SK-MEL-5 (cell line): ENCODE data around the gene LRRC8A. TPM values are rescaled to one million over a fixed set of nuclear protein-coding genes. Genes with fewer than 3 reads are reported as not detected.
A peak's percentile ranks its signal among the peaks of the same experiment; 100 is the strongest.
"Not testable (repeated sequence)": the region's sequence is repeated elsewhere in the genome, so short reads cannot be mapped to it uniquely, and the experiment has no call there.

Experiments used
- DNase-seq: peaks from one replicate; pipeline ENCODE4 v3.0.0-alpha.2; 2016; ENCODE audit warnings: low read depth, low spot score
- in situ Hi-C: cut with HindIII; loops from 2 replicates; pipeline ENCODE4 v1.10.0; 2016; ENCODE audit warnings: low sequenced_read_pairs, high pct_unique_total_duplicates, low pct_unique_long_range_greater_than_20kb
- total RNA-seq: library from RNA; depleted of rRNA; stranded (reverse); fragments of >200 nt; shearing (Covaris generic); gene quantifications from 2 replicates; pipeline ENCODE4 v1.2.3, GENCODE V29; 2014; rRNA removed

Gene LRRC8A
- total RNA-seq, 1 experiment from 2014 or later: 36.0 TPM

- DNase-seq: no peak
- in situ Hi-C loops: no loop called here
These were observed 55.6 kb downstream of the LRRC8A start for GRCh38 chr9:128937310-128938165.

- in situ Hi-C loops: no loop called here
- DNase-seq: no peak
These were observed 58.5 kb downstream of the LRRC8A start for GRCh38 chr9:128940271-128940921.

- no peak for DNase-seq
- in situ Hi-C loops: no loop called here
These were observed 59.2 kb downstream of the LRRC8A start for GRCh38 chr9:128940946-128941755.

- in situ Hi-C loops: no loop called here
- no peak for DNase-seq
These were observed 62.1 kb downstream of the LRRC8A start for GRCh38 chr9:128943832-128944620.

- DNase-seq, in situ Hi-C loops: not testable (repeated sequence)
These were observed 63.0 kb downstream of the LRRC8A start for GRCh38 chr9:128944966-128945365.

- in situ Hi-C loops: no loop called here
- DNase-seq: no peak
These were observed 64.0 kb downstream of the LRRC8A start for GRCh38 chr9:128945798-128946501.

GRCh38 chr9:128946571-128947276 is 64.8 kb downstream of the LRRC8A start:
- in situ Hi-C loops: no loop called here
- DNase-seq: no peak

DNA sequence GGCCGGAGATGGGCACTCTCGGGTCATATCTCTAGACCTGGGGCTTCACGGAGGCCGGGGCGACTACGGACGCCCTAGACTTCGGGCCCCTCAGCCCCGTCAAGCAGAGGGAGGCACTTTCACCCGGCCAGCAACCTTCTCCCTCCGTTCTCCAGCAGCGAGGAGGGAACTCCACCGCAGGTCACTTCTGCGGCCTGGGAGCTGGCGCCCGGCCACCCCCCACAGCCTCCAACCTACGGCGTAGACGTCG is 65.3 kb downstream of the LRRC8A start:
- no peak for DNase-seq
- in situ Hi-C loops: no loop called here

GRCh38 chr9:128947527-128948301 is 65.8 kb downstream of the LRRC8A start, which contains the start of the genes DOLK and NUP188:
Gene DOLK (minus strand): TSS chr9:128947603. CDS start chr9:128947303, 300 bp downstream.
Gene NUP188 (plus strand): TSS chr9:128947699. CDS start chr9:128947720, 21 bp downstream.
- in situ Hi-C loops: no loop called here
- DNase-seq: peak; percentile 89

- DNase-seq, in situ Hi-C loops: not testable (repeated sequence)
These were observed 79.5 kb downstream of the LRRC8A start for GRCh38 chr9:128961403-128961802.

Other genes with a start within 250 kb of the LRRC8A start
- 49.5 and 52.1 TPM in 2 replicates for gene DYNC2I2, start 225.3 kb upstream of the LRRC8A start, total RNA-seq
- gene SET, start 192.9 kb upstream of the LRRC8A start, total RNA-seq: 797 and 827 TPM in 2 replicates
- gene PKN3, start 179.6 kb upstream of the LRRC8A start, total RNA-seq: 3.2 and 4.4 TPM in 2 replicates
- 65.2 and 74.1 TPM in 2 replicates for gene ZDHHC12, start 158.0 kb upstream of the LRRC8A start, total RNA-seq
- gene ZER1, start 110.2 kb upstream of the LRRC8A start, total RNA-seq: 14.3 and 14.4 TPM in 2 replicates
- gene TBC1D13, start 94.9 kb upstream of the LRRC8A start, total RNA-seq: 10.5 and 12.0 TPM in 2 replicates
- gene ENDOG, start 63.6 kb upstream of the LRRC8A start, total RNA-seq: 24.6 and 26.2 TPM in 2 replicates
- 39.6 and 40.3 TPM in 2 replicates for gene SPOUT1, start 52.3 kb upstream of the LRRC8A start, total RNA-seq
- 7.4 and 7.5 TPM in 2 replicates for gene KYAT1, start 183 bp upstream of the LRRC8A start, total RNA-seq
- gene PHYHD1, start 38.8 kb downstream of the LRRC8A start, total RNA-seq: 4.5 and 5.2 TPM in 2 replicates
- 40.1 and 41.7 TPM in 2 replicates for gene DOLK, start 65.5 kb downstream of the LRRC8A start, total RNA-seq
- 33.9 and 35.2 TPM in 2 replicates for gene NUP188, start 65.6 kb downstream of the LRRC8A start, total RNA-seq
- gene SH3GLB2, start 146.2 kb downstream of the LRRC8A start, total RNA-seq: 24.4 and 28.3 TPM in 2 replicates
- 13.7 TPM in 2 replicates for gene MIGA2, start 154.5 kb downstream of the LRRC8A start, total RNA-seq
- 12.4 and 12.9 TPM in 2 replicates for gene DOLPP1, start 199.0 kb downstream of the LRRC8A start, total RNA-seq
- 9.4 and 12.7 TPM in 2 replicates for gene CRAT, start 228.7 kb downstream of the LRRC8A start, total RNA-seq
- gene PTPA, start 229.3 kb downstream of the LRRC8A start, total RNA-seq: 88.1 and 95.8 TPM in 2 replicates